Non-pigmented ciliary epithelial cell (primary cell): ENCODE results near the gene SPATA20.

Experiments used
- DNase-seq: peaks from one replicate; pipeline ENCODE4 v3.0.0-alpha.2; 2010; ENCODE audit warnings: low read depth

The SPATA20 gene

GRCh38 chr17:50602836-50603235, 55.9 kb downstream of the SPATA20 start:
- DNase-seq, result no peak

- DNase-seq, result no peak
Observed at GRCh38 chr17:50603340-50603739, 56.4 kb downstream of the SPATA20 start.

- no peak for DNase-seq
Observed at GRCh38 chr17:50604513-50604912, 57.5 kb downstream of the SPATA20 start.

- DNase-seq, result no peak
Observed at GRCh38 chr17:50605429-50605828, 58.5 kb downstream of the SPATA20 start.
